WTC11 (cell line): ENCODE results near the gene UGT1A3.

Source experiments
- ATF2 ChIP-seq: sonication (generic); formaldehyde crosslinking; IDR thresholded peaks from 2 replicates; pipeline ENCODE4 v1.8.1; 2022; ENCODE audit warnings: low read depth, missing genetic modification reagents, borderline replicate concordance
- CBFB ChIP-seq: sonication (generic); formaldehyde crosslinking; IDR thresholded peaks from 2 replicates; pipeline ENCODE4 v1.8.1; 2022; ENCODE audit warnings: mild to moderate bottlenecking, low read depth, missing genetic modification reagents
- CREM ChIP-seq: sonication (generic); formaldehyde crosslinking; IDR thresholded peaks from 2 replicates; pipeline ENCODE4 v1.8.1; 2022; ENCODE audit warnings: mild to moderate bottlenecking, missing genetic modification reagents, moderate library complexity
- CTCF ChIP-seq: fragments of 200-600 bp; IDR thresholded peaks from 2 replicates; pipeline ENCODE4 v1.8.0; 2022; ENCODE audit warnings: antibody characterized with exemption
- GABPB1 ChIP-seq: sonication (generic); formaldehyde crosslinking; IDR thresholded peaks from 2 replicates; pipeline ENCODE4 v1.8.1; 2023; ENCODE audit warnings: mild to moderate bottlenecking, missing genetic modification reagents
- MXD4 ChIP-seq: fragments of 250-450 bp; sonication (Bioruptor Pico); IDR thresholded peaks from 2 replicates; pipeline ENCODE4 v1.8.0; 2021; ENCODE audit warnings: mild to moderate bottlenecking, moderate library complexity, borderline replicate concordance
- USF2 ChIP-seq: sonication (generic); formaldehyde crosslinking; IDR thresholded peaks from 2 replicates; pipeline ENCODE4 v1.8.1; 2023; ENCODE audit warnings: mild to moderate bottlenecking, missing genetic modification reagents, moderate library complexity
- ZNF263 ChIP-seq: sonication (generic); formaldehyde crosslinking; IDR thresholded peaks from 2 replicates; pipeline ENCODE4 v1.8.1; 2022; ENCODE audit warnings: low read depth, mild to moderate bottlenecking, moderate library complexity, missing genetic modification reagents
- ZNF512 ChIP-seq: sonication (generic); formaldehyde crosslinking; IDR thresholded peaks from 2 replicates; pipeline ENCODE4 v1.8.1; 2022; ENCODE audit warnings: missing genetic modification reagents, borderline replicate concordance

GRCh38 chr2:233708942-233709341 lies 19.9 kb upstream of the UGT1A3 start:
- TF ChIP-seq MXD4 (CRISPR knock-in tag) (no peak), CTCF (no peak), ZNF263 (no peak), ZNF512 (CRISPR knock-in tag) (no peak), ATF2 (CRISPR knock-in tag) (no peak), USF2 (CRISPR knock-in tag) (peak; percentile 60; the same call in 1 of the 2 replicates), GABPB1 (CRISPR knock-in tag) (no peak), CBFB (no peak), CREM (CRISPR knock-in tag) (no peak)
